Large intestine (tissue), 3 donors: ENCODE data around the gene FAM181A. TPM values are rescaled to one million over a fixed set of nuclear protein-coding genes. Genes with fewer than 3 reads are reported as not detected.

Experiments used
- DNase-seq, 2 donors: peaks; one replicate each; pipeline versions ENCODE4 v3.0.0 to v3.0.0-alpha.2; 2013
- H3K27ac ChIP-seq: one replicate; pipeline ENCODE4 v1.5.1; 2013; ENCODE audit warnings: low read length
- H3K27me3 ChIP-seq: 2 replicates; pipeline ENCODE4 v1.6.1; 2013; ENCODE audit warnings: low read length; ENCODE audit not compliant: control insufficient read depth, insufficient read depth
- H3K36me3 ChIP-seq: 2 replicates; pipeline ENCODE4 v1.6.1; 2013; ENCODE audit warnings: low read length; ENCODE audit not compliant: control insufficient read depth, insufficient read depth
- H3K4me1 ChIP-seq: one replicate; pipeline ENCODE4 v1.6.1; 2013; ENCODE audit warnings: low read length; ENCODE audit not compliant: control insufficient read depth, insufficient read depth
- H3K4me3 ChIP-seq: one replicate; pipeline ENCODE4 v1.5.1; 2013; ENCODE audit warnings: low read length
- H3K9me3 ChIP-seq: one replicate; pipeline ENCODE4 v1.6.1; 2013; ENCODE audit warnings: mild to moderate bottlenecking, low read depth, low read length, moderate library complexity; ENCODE audit not compliant: control insufficient read depth
- WGBS: methylation state at CpG from one replicate; pipeline ENCODE4 v1.1.5; 2013; ENCODE audit warnings: low lambda C conversion rate; ENCODE audit not compliant: insufficient coverage; 5-methylcytosine and 5-hydroxymethylcytosine counted together
- polyA plus RNA-seq: library from polyadenylated mRNA; unstranded; fragments of 120-200 nt; gene quantifications from one replicate; pipeline ENCODE4 v1.2.1, GENCODE V29; 2013

Gene FAM181A
- polyA plus RNA-seq, 1 donor, result not detected

GRCh38 chr14:93964820-93965286 lies 37.7 kb downstream of the FAM181A start:
- Histone ChIP-seq H3K27me3 (no peaks in the 10 kb centered on the region), H3K27ac (no peak overlapping the region), H3K4me3 (no peak overlapping the region), H3K9me3 (no peaks in the 10 kb centered on the region), H3K4me1 (peaks cover 8% of the 10 kb centered on the region), H3K36me3 (no peaks in the 10 kb centered on the region)
- 93% methylated on average over 2 of the region's 3 CpGs for WGBS
- DNase-seq, result no peak

GRCh38 chr14:93965287-93965821 lies 38.2 kb downstream of the FAM181A start:
- WGBS, result no CpG with 5 or more reads among the region's 3 CpGs
- no peak overlapping the region for H3K27ac ChIP-seq
- DNase-seq, result no peak
- H3K36me3 ChIP-seq, result no peaks in the 10 kb centered on the region
- H3K9me3 ChIP-seq, result no peaks in the 10 kb centered on the region
- no peaks in the 10 kb centered on the region for H3K27me3 ChIP-seq
- peaks cover 3% of the 10 kb centered on the region for H3K4me1 ChIP-seq
- H3K4me3 ChIP-seq, result no peak overlapping the region

DNA sequence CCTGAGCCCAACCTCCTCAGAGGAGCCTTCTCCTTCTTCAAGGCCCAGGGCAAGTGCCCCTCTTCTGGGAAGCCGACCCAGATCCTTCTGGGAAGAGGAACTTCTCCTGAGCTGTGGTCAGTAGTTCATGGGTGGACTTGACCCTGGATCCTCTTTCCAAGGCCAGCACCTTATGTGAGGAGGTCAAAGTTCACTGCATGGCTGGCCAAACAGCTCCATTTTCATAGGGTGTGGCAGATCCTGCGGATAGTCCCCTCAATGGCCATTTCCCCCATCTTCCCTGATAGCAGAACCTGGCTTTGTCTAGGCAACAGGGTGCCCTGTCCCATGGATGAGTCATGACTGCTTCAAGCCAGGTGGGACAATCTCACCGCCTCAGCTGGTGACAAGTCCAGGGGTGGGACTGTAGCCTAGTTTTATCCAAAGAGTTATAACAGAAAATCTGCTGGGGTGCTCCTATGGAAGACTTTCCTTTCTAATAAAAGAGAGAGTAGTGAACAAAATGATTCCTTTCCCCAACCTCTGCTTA lies 38.9 kb downstream of the FAM181A start:
- Histone ChIP-seq H3K27ac (no peak overlapping the region), H3K4me1 (no peaks in the 10 kb centered on the region), H3K4me3 (no peak overlapping the region), H3K36me3 (no peaks in the 10 kb centered on the region), H3K27me3 (no peaks in the 10 kb centered on the region), H3K9me3 (no peaks in the 10 kb centered on the region)
- WGBS, result no CpG with 5 or more reads among the region's 3 CpGs
- DNase-seq, result no peak

GRCh38 chr14:93967637-93968250 lies 40.6 kb downstream of the FAM181A start:
- H3K9me3 ChIP-seq, result no peaks in the 10 kb centered on the region
- H3K4me1 ChIP-seq, result no peaks in the 10 kb centered on the region
- H3K4me3 ChIP-seq, result no peak overlapping the region
- no peaks in the 10 kb centered on the region for H3K36me3 ChIP-seq
- H3K27ac ChIP-seq, result no peak overlapping the region
- no CpG with 5 or more reads among the region's 10 CpGs for WGBS
- DNase-seq, result no peak
- H3K27me3 ChIP-seq, result no peaks in the 10 kb centered on the region

DNA sequence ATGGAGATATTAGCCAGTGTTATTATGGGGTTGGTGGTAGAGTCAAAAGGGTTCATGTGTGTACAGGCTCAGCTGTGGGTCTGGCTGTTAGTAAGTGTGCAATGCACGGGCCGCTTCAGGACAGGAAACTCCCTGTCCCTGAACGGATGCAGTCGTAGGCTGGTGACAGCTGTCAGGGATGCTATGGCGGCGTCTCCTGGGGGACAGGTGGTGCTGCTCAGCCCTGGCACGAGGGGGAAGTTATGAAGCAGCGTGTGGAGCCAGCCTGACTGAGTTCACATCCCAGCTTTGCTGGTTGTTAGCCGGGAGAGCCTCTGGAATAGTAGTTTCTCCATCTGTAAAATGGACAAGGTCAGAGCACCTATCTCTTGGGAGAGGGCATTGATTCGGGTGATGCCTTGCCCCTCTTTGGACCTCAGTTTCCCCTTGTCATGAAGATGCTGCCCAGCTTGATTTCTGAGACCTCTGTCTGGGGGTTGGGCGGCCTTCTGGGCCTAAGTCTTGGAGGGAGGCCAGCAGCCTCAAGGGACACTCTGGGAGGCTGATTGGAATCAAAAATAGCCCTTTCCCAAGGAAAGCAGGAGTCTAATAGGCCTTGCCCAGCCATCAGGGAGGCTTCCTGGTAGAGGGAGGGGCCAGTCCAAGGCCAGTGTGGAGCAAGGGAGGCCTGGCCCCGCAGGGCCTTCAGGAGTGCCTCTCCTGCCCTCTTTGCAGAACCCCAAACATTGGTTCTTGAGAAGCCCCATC lies 42.1 kb downstream of the FAM181A start:
- Histone ChIP-seq H3K9me3 (no peaks in the 10 kb centered on the region), H3K4me3 (no peak overlapping the region), H3K27me3 (no peaks in the 10 kb centered on the region), H3K27ac (no peak overlapping the region), H3K4me1 (no peaks in the 10 kb centered on the region), H3K36me3 (no peaks in the 10 kb centered on the region)
- DNase-seq, result no peak
- no CpG with 5 or more reads among the region's 12 CpGs for WGBS

GRCh38 chr14:93970585-93970964 lies 43.4 kb downstream of the FAM181A start:
- Histone ChIP-seq H3K27ac (no peak overlapping the region), H3K4me3 (no peak overlapping the region), H3K27me3 (no peaks in the 10 kb centered on the region), H3K36me3 (no peaks in the 10 kb centered on the region), H3K4me1 (no peaks in the 10 kb centered on the region), H3K9me3 (no peaks in the 10 kb centered on the region)
- peak in 1 of 2 donors; percentile 38 for DNase-seq
- WGBS, result no CpG with 5 or more reads among the region's 9 CpGs

GRCh38 chr14:93970965-93971634 lies 44.0 kb downstream of the FAM181A start:
- Histone ChIP-seq H3K27me3 (no peaks in the 10 kb centered on the region), H3K4me1 (no peaks in the 10 kb centered on the region), H3K9me3 (no peaks in the 10 kb centered on the region), H3K4me3 (no peak overlapping the region), H3K36me3 (no peaks in the 10 kb centered on the region), H3K27ac (no peak overlapping the region)
- DNase-seq, result peak in 1 of 2 donors; percentile 39
- 60% methylated on average over 2 of the region's 15 CpGs for WGBS

GRCh38 chr14:93971635-93972027 lies 44.5 kb downstream of the FAM181A start:
- no peak overlapping the region for H3K27ac ChIP-seq

GRCh38 chr14:93972618-93973205 lies 45.6 kb downstream of the FAM181A start:
- no peak overlapping the region for H3K27ac ChIP-seq
- no peaks in the 10 kb centered on the region for H3K9me3 ChIP-seq
- no peaks in the 10 kb centered on the region for H3K36me3 ChIP-seq
- no peak overlapping the region for H3K4me3 ChIP-seq
- no peaks in the 10 kb centered on the region for H3K4me1 ChIP-seq
- DNase-seq, result no peak
- no CpG with 5 or more reads among the region's 6 CpGs for WGBS
- H3K27me3 ChIP-seq, result no peaks in the 10 kb centered on the region

More at GRCh38 chr14:93971635-93972027, 44.5 kb downstream of the FAM181A start:
- DNase-seq, result no peak
- 83% methylated on average over 1 of the region's 3 CpGs for WGBS
- Histone ChIP-seq H3K9me3 (no peaks in the 10 kb centered on the region), H3K4me1 (no peaks in the 10 kb centered on the region), H3K4me3 (no peak overlapping the region), H3K36me3 (no peaks in the 10 kb centered on the region), H3K27me3 (no peaks in the 10 kb centered on the region)

DNA sequence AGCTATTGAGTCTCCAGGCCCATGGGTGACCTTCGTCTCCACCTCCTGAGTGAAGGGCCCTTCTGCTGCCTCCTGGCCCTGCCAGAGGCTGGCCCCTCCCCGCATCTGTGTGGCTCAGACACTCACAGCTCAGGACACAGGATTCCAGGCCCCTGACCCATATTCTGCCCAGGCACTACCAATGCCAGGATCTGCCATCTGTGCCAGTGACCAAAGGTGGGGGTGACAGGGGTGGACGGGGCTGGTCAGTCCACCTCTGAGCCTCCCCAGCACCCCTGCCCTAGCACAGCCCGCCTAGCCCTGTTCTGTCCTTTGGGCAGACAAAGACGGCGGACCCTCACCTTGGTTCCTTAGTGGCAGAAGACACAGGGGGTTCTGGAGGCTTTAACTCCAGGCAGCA lies 46.5 kb downstream of the FAM181A start:
- Histone ChIP-seq H3K4me3 (no peak overlapping the region), H3K27me3 (no peaks in the 10 kb centered on the region), H3K36me3 (no peaks in the 10 kb centered on the region), H3K27ac (no peak overlapping the region), H3K9me3 (no peaks in the 10 kb centered on the region), H3K4me1 (no peaks in the 10 kb centered on the region)
- no peak for DNase-seq
- no CpG with 5 or more reads among the region's 6 CpGs for WGBS
